Astrocyte of the spinal cord (primary cell): ENCODE data around the gene SDCCAG8.
A peak's percentile ranks its signal among the peaks of the same experiment; 100 is the strongest.

ENCODE experiments used
- DNase-seq: peaks from one replicate; pipeline ENCODE4 v3.0.0; 2011; ENCODE audit warnings: low read depth, low spot score
- H3K4me3 ChIP-seq: 2 replicates; pipeline ENCODE4 v1.5.1; 2011; ENCODE audit warnings: low read depth, mild to moderate bottlenecking, low read length, moderate library complexity
- CTCF ChIP-seq: IDR thresholded peaks from 2 replicates; pipeline ENCODE4 v1.5.1; 2012; ENCODE audit warnings: low read depth, mild to moderate bottlenecking, low read length, inconsistent platforms
- in situ Hi-C: cut with HindIII; loops from 2 replicates; pipeline ENCODE4 v1.10.0; 2017; ENCODE audit warnings: low sequenced_read_pairs

The SDCCAG8 gene

GRCh38 chr1:243258731-243259130 lies 2.9 kb downstream of the SDCCAG8 start:
- TF ChIP-seq CTCF = no peak
- no peak for DNase-seq
- in situ Hi-C loops = no loop called here

DNA sequence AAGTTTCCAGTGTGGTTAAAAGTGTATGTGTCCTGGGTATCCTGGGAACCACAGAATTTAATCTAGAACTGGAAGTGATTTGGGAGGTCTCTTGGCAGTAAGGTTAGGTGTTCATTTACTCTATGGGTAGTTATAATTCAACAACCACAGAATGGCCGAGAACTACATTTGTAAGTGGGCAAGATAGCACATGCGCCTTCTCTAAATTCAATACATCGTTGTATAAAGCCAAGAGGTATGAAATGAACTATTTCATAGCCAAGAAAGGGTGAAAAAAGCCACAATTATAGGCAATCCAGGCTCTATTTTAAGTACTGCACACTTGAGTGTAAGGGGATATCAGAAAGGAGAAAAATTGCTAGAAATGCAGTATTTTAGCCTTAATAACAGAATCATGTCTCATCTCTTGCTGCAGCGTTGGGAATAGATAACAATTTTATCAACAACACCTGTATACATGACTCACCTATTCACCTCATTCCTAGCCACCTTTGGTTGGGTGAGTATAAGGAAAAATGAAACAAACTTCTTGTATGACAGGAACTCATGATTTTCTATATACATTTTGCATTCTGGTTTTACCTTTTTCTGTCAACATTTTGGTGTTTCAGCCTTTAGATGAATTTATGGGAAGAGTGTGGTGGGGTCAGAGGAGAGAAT lies 4.5 kb downstream of the SDCCAG8 start:
- in situ Hi-C loops = no loop called here
- TF ChIP-seq CTCF = no peak

More at GRCh38 chr1:243258731-243259130, 2.9 kb downstream of the SDCCAG8 start:
- H3K4me3 ChIP-seq = no peak overlapping the region

GRCh38 chr1:243261390-243261789 lies 5.5 kb downstream of the SDCCAG8 start:
- no peak overlapping the region for H3K4me3 ChIP-seq
- no peak for TF ChIP-seq CTCF
- in situ Hi-C loops = no loop called here

More for the DNA sequence above, 4.5 kb downstream of the SDCCAG8 start:
- DNase-seq = no peak
- no peak overlapping the region for H3K4me3 ChIP-seq

DNA sequence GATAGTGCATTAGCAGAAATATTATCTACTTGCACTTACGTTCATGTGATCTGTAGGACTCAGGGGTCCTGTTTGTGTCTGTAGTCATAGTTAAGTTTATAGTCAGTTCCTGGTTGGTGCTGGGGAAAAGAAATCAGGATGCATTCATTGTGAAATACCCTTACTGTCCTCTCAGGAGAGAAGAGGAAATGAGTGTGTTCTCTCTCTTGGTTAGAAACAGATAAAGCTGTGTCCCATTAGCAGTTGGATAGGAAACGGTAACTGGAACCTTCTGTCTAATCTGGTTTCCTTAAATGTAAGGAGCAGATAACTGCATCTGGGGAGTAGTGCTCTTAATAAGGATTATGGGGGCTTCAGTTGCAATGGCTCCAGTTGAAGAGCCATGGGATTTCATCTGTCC lies 8.9 kb downstream of the SDCCAG8 start:
- in situ Hi-C loops = no loop called here
- H3K4me3 ChIP-seq = no peak overlapping the region
- peak; percentile 65 for DNase-seq
- TF ChIP-seq CTCF = no peak

More at GRCh38 chr1:243261390-243261789, 5.5 kb downstream of the SDCCAG8 start:
- peak; percentile 59 for DNase-seq

DNA sequence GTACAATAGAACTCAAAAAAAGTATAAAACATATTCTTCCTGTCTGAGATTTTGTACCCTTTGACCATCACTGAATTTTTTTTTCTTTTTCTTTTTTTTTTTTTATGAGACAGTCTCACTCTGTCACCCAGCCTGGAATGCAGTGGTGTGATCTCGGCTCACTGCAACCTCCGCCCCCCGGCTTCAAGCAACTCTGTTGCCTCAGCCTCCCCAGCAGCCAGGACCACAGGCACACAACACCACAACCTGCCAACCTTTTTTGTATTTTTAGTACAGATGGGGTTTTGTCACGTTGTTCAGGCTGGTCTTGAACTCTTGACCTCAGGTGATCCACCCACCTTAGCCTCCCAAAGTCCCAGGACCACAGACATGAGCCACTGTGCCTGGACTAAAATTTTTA lies 10.4 kb downstream of the SDCCAG8 start:
- no peak overlapping the region for H3K4me3 ChIP-seq
- no peak for TF ChIP-seq CTCF
- in situ Hi-C loops = no loop called here
- no peak for DNase-seq

- in situ Hi-C loops = no loop called here
- no peak for DNase-seq
- no peak overlapping the region for H3K4me3 ChIP-seq
- no peak for TF ChIP-seq CTCF
Observed at GRCh38 chr1:243267471-243267880, 11.6 kb downstream of the SDCCAG8 start.
